ENCODE measurements around the gene GFRA3.

The GFRA3 gene

DNA sequence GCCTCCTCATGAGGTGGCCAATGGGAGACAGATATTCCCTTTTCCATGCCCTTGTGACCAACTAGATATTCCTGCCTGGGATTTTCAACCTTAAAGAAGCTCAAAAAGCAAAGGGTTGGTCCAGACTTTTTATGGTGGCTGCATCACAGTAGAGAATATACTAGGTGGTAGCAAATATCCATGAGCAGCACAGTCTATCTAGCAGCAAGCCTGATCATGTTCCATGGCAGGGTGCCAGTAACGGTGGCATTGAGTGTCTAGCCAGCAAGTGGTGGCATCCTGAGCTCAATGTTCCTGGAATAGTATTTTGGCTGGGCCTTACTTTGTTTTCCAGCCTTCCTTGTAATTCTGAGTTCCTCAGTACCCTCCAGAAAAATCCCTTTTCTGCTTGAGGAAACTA lies 31.4 kb upstream of the GFRA3 start (continued):
- TF ChIP-seq, protein P1, sequence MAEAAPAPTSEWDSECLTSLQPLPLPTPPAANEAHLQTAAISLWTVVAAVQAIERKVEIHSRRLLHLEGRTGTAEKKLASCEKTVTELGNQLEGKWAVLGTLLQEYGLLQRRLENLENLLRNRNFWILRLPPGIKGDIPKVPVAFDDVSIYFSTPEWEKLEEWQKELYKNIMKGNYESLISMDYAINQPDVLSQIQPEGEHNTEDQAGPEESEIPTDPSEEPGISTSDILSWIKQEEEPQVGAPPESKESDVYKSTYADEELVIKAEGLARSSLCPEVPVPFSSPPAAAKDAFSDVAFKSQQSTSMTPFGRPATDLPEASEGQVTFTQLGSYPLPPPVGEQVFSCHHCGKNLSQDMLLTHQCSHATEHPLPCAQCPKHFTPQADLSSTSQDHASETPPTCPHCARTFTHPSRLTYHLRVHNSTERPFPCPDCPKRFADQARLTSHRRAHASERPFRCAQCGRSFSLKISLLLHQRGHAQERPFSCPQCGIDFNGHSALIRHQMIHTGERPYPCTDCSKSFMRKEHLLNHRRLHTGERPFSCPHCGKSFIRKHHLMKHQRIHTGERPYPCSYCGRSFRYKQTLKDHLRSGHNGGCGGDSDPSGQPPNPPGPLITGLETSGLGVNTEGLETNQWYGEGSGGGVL (tag by site-specific recombination; IDR thresholded peaks at IDR 0.05): no peak
- TF ChIP-seq SP3 (tag by site-specific recombination; IDR thresholded peaks at IDR 0.05): no peak
- TF ChIP-seq ZNF529 (tag by site-specific recombination; IDR thresholded peaks at IDR 0.05; ENCODE audit: insufficient replicate concordance): no peak
- TF ChIP-seq ZNF600 (tag by site-specific recombination; IDR thresholded peaks at IDR 0.05): peak; percentile 53
- TF ChIP-seq OVOL3 (tag by site-specific recombination; IDR thresholded peaks at IDR 0.05): 0 out of 2 replicates have a peak, but pooled peaks have one; percentile 17
- TF ChIP-seq KLF1 (tag by site-specific recombination; IDR thresholded peaks at IDR 0.05): no peak

DNA sequence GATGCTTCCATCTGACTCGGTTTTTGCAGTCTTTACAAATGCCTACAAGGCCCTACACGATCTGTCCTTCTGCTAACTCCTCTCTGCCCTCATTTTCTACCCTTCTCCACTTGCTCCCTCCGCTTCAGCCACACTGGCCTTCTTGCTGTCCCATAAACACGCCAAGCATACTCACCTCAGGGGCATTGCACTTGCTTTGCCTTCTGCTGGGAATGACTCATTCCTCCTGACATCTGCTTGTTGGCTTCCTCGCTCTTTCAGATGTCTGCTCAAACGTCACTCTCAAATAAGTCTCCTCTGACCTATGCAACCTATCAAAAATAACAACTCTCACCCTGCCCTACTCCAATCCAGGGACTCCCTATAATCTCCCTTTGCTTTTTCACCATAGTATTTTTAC lies 29.0 kb upstream of the GFRA3 start:
- H3K9me3 ChIP-seq (ENCODE audit: control insufficient read depth, insufficient read depth, low read depth, low read length): no peaks in the 10 kb centered on the region
- POLR2A ChIA-PET: no interaction called here
- H3K4me3 ChIP-seq (ENCODE audit: low read depth, low read length): no peak overlapping the region
- CTCF ChIA-PET: interaction anchor here (0.6 kb wide), 1 partner anchor 236 kb away, joined by 3 read pairs; no protein-coding TSS in a partner anchor
- TF ChIP-seq ZNF623 (tag by site-specific recombination; IDR thresholded peaks at IDR 0.05): peak; percentile 97
- TF ChIP-seq ZNF324 (tag by site-specific recombination; IDR thresholded peaks at IDR 0.05): no peak
- TF ChIP-seq ZNF629 (tag by site-specific recombination; IDR thresholded peaks at IDR 0.05): 0 out of 2 replicates have a peak, but pooled peaks have one; percentile 30
- no peak for TF ChIP-seq GFI1B (tag by site-specific recombination; IDR thresholded peaks at IDR 0.05)
- TF ChIP-seq PRDM1 (tag by site-specific recombination; IDR thresholded peaks at IDR 0.05): peak; percentile 46
- peaks cover 16 to 19% of the 10 kb centered on the region in 2 experiments for H3K36me3 ChIP-seq (ENCODE audit: control insufficient read depth in 2 of 2, insufficient read depth in 1 of 2, low read length in 2 of 2)
- peaks cover 4% of the 10 kb centered on the region; the same call in 1 of the 2 replicates for H3K4me1 ChIP-seq (ENCODE audit: control insufficient read depth, insufficient read depth, low read length)
- H3K27ac ChIP-seq (ENCODE audit: extremely low read depth, low read depth, low read length): no peak overlapping the region

DNA sequence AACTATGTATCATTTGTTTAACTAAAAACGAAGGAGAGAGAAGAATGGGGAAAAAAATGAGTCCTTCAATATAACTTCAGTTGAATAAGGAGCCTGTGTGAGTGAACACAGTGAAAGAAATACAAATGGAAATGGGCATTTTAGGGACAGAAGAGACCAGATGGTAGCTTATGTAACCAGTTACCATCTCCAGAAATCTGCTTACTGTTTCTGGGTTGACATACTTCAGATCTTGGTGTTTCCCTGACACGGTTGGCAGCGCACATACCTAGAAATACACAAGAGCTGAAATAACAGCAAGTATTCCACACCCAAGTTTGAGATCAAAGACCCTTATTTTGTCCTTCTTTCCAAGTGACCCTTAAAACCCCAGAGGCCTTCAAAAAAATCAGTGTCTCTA lies 14.9 kb upstream of the GFRA3 start:
- Histone ChIP-seq H3K27ac (ENCODE audit: extremely low read depth, low read depth, low read length) (no peak overlapping the region), H3K9me3 (ENCODE audit: control insufficient read depth, insufficient read depth, low read depth, low read length) (no peaks in the 10 kb centered on the region), H3K4me3 (ENCODE audit: low read depth, low read length) (no peak overlapping the region), H3K36me3 (ENCODE audit: control insufficient read depth in 2 of 2, insufficient read depth in 1 of 2, low read length in 2 of 2) (peaks cover 30 to 53% of the 10 kb centered on the region in 2 experiments), H3K4me1 (ENCODE audit: control insufficient read depth, insufficient read depth, low read length) (no peaks in the 10 kb centered on the region)
- TF ChIP-seq, protein P2, sequence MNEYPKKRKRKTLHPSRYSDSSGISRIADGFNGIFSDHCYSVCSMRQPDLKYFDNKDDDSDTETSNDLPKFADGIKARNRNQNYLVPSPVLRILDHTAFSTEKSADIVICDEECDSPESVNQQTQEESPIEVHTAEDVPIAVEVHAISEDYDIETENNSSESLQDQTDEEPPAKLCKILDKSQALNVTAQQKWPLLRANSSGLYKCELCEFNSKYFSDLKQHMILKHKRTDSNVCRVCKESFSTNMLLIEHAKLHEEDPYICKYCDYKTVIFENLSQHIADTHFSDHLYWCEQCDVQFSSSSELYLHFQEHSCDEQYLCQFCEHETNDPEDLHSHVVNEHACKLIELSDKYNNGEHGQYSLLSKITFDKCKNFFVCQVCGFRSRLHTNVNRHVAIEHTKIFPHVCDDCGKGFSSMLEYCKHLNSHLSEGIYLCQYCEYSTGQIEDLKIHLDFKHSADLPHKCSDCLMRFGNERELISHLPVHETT (tag by site-specific recombination; IDR thresholded peaks at IDR 0.05): no peak
- TF ChIP-seq, protein P3, sequence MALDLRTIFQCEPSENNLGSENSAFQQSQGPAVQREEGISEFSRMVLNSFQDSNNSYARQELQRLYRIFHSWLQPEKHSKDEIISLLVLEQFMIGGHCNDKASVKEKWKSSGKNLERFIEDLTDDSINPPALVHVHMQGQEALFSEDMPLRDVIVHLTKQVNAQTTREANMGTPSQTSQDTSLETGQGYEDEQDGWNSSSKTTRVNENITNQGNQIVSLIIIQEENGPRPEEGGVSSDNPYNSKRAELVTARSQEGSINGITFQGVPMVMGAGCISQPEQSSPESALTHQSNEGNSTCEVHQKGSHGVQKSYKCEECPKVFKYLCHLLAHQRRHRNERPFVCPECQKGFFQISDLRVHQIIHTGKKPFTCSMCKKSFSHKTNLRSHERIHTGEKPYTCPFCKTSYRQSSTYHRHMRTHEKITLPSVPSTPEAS (tag by site-specific recombination; IDR thresholded peaks at IDR 0.05): no peak
- no peak for TF ChIP-seq ZFP37 (tag by site-specific recombination; IDR thresholded peaks at IDR 0.05)
- TF ChIP-seq ZNF785 (tag by site-specific recombination; IDR thresholded peaks at IDR 0.05): no peak
- TF ChIP-seq ZNF133 (tag by site-specific recombination; IDR thresholded peaks at IDR 0.05): no peak
- TF ChIP-seq ZNF830 (tag by site-specific recombination; IDR thresholded peaks at IDR 0.05; ENCODE audit: low read depth): no peak
- TF ChIP-seq TCF7L2 (IDR thresholded peaks at IDR 0.05; ENCODE audit: borderline replicate concordance, low read depth, low read length): no peak
- no peak for TF ChIP-seq ZNF677 (tag by site-specific recombination; IDR thresholded peaks at IDR 0.05)
- no peak for TF ChIP-seq ZNF548 (tag by site-specific recombination; IDR thresholded peaks at IDR 0.05)
- CTCF ChIA-PET: interaction anchor here (0.7 kb wide), 1 partner anchor 67 kb away, joined by 3 read pairs; no protein-coding TSS in a partner anchor
- POLR2A ChIA-PET: no interaction called here

All from HEK293 (cell line).